MCF 10A (cell line): ENCODE data around the gene TMEM41A. TPM values are rescaled to one million over a fixed set of nuclear protein-coding genes. Genes with fewer than 3 reads are reported as not detected.

Source experiments
- BruUV-seq: library from RNA; stranded (reverse); fragments of 400-500 nt; replicated peaks from 2 replicates; lab custom pipeline; 2021; lab: Mats Ljungman, UMichigan
- CTCF ChIA-PET: fragments of 300-600 bp; sonication (Branson Sonifier 250); formaldehyde crosslinking; extraction: SDS; loops from one replicate; lab custom pipeline; 2021; ENCODE audit warnings: antibody characterized with exemption, inconsistent platforms; lab: Yijun Ruan, JAX
- POLR2A ChIA-PET: fragments of 300-600, 350-650 bp; sonication (Branson Sonifier 250); formaldehyde crosslinking; extraction: SDS; loops from one replicate; lab custom pipeline; 2020; ENCODE audit warnings: antibody characterized with exemption, inconsistent platforms; lab: Yijun Ruan, JAX
- DNase-seq: peaks from one replicate; pipeline ENCODE4 v3.0.0-alpha.2; 2018; ENCODE audit not compliant: unreplicated experiment
- H3K27ac Mint-ChIP-seq: one replicate; pipeline ENCODE4 v1.8.0; 2022; ENCODE audit warnings: mild to moderate bottlenecking, low read depth, mixed read lengths; ENCODE audit not compliant: unreplicated experiment
- H3K27me3 Mint-ChIP-seq: one replicate; pipeline ENCODE4 v1.8.0; 2022; ENCODE audit warnings: mixed read lengths; ENCODE audit not compliant: insufficient read depth, unreplicated experiment
- H3K36me3 Mint-ChIP-seq: one replicate; pipeline ENCODE4 v1.8.0; 2022; ENCODE audit warnings: mild to moderate bottlenecking, moderate library complexity, mixed read lengths; ENCODE audit not compliant: insufficient read depth, unreplicated experiment
- H3K4me1 Mint-ChIP-seq: one replicate; pipeline ENCODE4 v1.8.0; 2022; ENCODE audit warnings: mixed read lengths; ENCODE audit not compliant: insufficient read depth, unreplicated experiment
- H3K4me3 Mint-ChIP-seq: one replicate; pipeline ENCODE4 v1.8.0; 2022; ENCODE audit warnings: mild to moderate bottlenecking, moderate library complexity, mixed read lengths; ENCODE audit not compliant: unreplicated experiment
- H3K9me3 Mint-ChIP-seq: one replicate; pipeline ENCODE4 v1.8.0; 2022; ENCODE audit warnings: mixed read lengths; ENCODE audit not compliant: unreplicated experiment
- intact Hi-C: fragments of 100-400 bp; cut with micrococcal nuclease; formaldehyde crosslinking; loops from 2 replicates; pipeline ENCODE4 v1.14.1; 2022
- total RNA-seq: library from RNA; stranded (reverse); gene quantifications from 2 replicates; pipeline ENCODE4 v1.2.3, GENCODE V29; 2022
- TF ChIP-seq, protein P1 (sequence below): fragments of 200-600 bp; IDR thresholded peaks from one replicate; pipeline ENCODE4 v1.8.0; 2022; ENCODE audit warnings: antibody characterized with exemption, mild to moderate bottlenecking; ENCODE audit not compliant: unreplicated experiment

Gene TMEM41A
- total RNA-seq, 1 experiment from 2014 or later: 15.3 TPM

DNA sequence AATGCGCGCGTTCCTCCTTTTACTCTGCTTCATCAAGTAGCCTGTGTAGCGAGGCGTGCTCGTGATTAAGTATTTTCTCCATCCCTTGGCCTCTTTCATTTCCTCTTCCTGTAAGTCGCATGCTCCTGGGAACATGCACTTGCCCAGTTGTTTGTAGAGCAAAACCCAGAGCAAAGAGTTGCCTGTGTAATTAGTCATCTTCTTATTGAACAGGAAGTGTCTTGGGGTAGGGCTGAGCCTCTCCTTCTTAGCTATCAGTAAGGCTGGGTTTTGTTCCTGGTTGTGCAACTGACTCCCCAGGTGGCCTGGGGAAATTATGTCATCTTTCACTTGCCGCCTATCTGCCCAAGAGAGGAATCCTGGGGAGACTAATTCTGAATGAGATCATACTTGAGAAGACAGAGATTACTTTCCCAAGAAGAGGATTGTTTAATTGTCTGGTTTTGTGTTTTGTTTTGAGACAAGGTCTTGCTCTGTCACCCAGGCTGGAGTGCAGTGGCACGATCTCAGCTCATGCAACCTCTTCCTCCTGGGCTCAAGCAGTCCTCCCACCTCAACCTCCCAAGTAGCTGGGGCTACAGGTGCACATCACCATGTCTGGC lies 38.6 kb upstream of the TMEM41A start:
- ChIA-PET POLR2A (interaction anchor here (0.6 to 1.5 kb wide), 5 partner anchors 13 to 94 kb away, joined by 3 to 5 read pairs (median 3); partner anchors contain the start of gene SENP2), CTCF (no interaction called here)
- Mint-ChIP-seq H3K4me3 (peak overlapping the region; percentile 52), H3K36me3 (peaks cover 6% of the 10 kb centered on the region), H3K27ac (peak overlapping the region; percentile 73), H3K27me3 (no peaks in the 10 kb centered on the region), H3K9me3 (no peaks in the 10 kb centered on the region), H3K4me1 (peaks cover 8% of the 10 kb centered on the region)
- DNase-seq: peak; percentile 96
- no TSS peak for BruUV-seq
- TF ChIP-seq, protein P1, sequence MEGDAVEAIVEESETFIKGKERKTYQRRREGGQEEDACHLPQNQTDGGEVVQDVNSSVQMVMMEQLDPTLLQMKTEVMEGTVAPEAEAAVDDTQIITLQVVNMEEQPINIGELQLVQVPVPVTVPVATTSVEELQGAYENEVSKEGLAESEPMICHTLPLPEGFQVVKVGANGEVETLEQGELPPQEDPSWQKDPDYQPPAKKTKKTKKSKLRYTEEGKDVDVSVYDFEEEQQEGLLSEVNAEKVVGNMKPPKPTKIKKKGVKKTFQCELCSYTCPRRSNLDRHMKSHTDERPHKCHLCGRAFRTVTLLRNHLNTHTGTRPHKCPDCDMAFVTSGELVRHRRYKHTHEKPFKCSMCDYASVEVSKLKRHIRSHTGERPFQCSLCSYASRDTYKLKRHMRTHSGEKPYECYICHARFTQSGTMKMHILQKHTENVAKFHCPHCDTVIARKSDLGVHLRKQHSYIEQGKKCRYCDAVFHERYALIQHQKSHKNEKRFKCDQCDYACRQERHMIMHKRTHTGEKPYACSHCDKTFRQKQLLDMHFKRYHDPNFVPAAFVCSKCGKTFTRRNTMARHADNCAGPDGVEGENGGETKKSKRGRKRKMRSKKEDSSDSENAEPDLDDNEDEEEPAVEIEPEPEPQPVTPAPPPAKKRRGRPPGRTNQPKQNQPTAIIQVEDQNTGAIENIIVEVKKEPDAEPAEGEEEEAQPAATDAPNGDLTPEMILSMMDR: no peak
- intact Hi-C loops: no loop called here

DNA sequence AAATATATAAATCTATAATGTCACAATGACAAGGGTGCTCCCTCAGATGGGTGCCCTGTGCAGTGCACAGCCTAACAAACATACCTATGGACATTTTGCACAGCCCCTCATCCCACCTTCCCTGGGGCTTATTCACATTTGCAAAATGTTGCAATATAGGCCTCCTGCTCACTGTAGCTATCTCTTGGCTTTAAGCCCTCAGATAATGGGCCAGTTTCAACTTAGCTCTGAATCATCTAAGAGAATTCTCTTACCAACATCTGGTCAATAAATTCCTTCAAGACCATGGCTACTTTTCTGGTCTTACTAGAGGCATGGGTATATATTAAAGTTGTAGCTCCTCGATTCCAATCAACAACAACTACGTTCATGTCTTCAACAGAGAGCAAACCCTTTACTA lies 35.7 kb upstream of the TMEM41A start:
- intact Hi-C loops: no loop called here
- H3K27ac Mint-ChIP-seq: no peak overlapping the region
- no peaks in the 10 kb centered on the region for H3K27me3 Mint-ChIP-seq
- BruUV-seq: no TSS peak
- TF ChIP-seq, protein P1: no peak
- peaks cover 6% of the 10 kb centered on the region for H3K36me3 Mint-ChIP-seq
- H3K9me3 Mint-ChIP-seq: no peaks in the 10 kb centered on the region
- H3K4me1 Mint-ChIP-seq: peaks cover 8% of the 10 kb centered on the region
- ChIA-PET CTCF (interaction anchor here (0.5 to 2.2 kb wide), 7 partner anchors 17 to 794 kb away, joined by 3 to 10 read pairs (median 4); no protein-coding TSS in a partner anchor), POLR2A (interaction anchor here (0.7 to 1.5 kb wide), 3 partner anchors 11 to 51 kb away, joined by 3 to 4 read pairs (median 3); partner anchors contain the start of gene SENP2)
- DNase-seq: no peak
- no peak overlapping the region for H3K4me3 Mint-ChIP-seq

DNA sequence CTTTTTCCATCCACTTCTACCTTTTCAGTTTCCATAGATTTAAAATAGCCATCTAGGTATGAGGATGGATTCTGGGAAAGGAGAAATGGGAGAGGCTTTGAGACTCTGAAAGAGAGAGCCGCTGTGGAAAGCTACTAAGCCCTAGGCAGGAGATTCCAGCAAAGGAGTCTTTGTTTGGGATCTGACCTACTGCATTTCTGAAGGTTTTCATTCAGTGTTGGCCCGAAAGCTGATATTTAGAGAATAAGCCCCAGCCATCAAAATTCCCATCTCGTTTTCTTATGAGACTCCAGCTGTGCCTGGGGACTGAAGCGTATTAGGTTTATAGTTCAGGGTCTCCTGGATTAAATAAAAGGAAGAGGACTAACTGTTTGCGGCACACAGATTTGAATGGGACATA lies 34.1 kb upstream of the TMEM41A start:
- Mint-ChIP-seq H3K4me3 (no peak overlapping the region), H3K27me3 (no peaks in the 10 kb centered on the region), H3K36me3 (peaks cover 6% of the 10 kb centered on the region), H3K27ac (no peak overlapping the region), H3K4me1 (peaks cover 8% of the 10 kb centered on the region), H3K9me3 (no peaks in the 10 kb centered on the region)
- TF ChIP-seq, protein P1: no peak
- intact Hi-C loops: no loop called here
- BruUV-seq: no TSS peak
- DNase-seq: no peak
- ChIA-PET CTCF (interaction anchor here (0.6 to 2.2 kb wide), 2 partner anchors 25 to 54 kb away, joined by 3 to 10 read pairs; no protein-coding TSS in a partner anchor), POLR2A (interaction anchor here (1.4 kb wide), 1 partner anchor 9 kb away, joined by 4 read pairs; no protein-coding TSS in a partner anchor)

DNA sequence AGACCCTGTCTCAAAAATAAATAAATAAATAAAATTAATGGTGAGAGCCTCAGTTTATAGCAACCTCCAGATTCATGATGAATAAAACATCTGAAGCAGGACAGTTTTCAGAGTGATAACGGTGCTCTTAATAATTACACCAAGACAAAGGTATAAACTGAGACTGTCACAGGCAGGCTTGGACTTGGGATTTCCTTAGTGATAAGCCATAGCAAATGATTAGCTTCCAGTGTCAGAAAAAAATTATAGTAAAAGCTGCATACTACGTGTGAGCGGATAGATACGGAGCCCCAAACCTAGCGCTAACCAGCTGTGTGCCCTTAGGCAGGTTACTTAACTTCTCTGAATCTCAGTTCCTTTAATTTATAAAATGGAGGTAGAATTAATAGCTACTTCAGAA lies 32.0 kb upstream of the TMEM41A start:
- H3K36me3 Mint-ChIP-seq: peaks cover under 1% of the 10 kb centered on the region
- no peak for DNase-seq
- H3K4me1 Mint-ChIP-seq: no peaks in the 10 kb centered on the region
- H3K9me3 Mint-ChIP-seq: no peaks in the 10 kb centered on the region
- POLR2A ChIA-PET: no interaction called here
- H3K27ac Mint-ChIP-seq: no peak overlapping the region
- no TSS peak for BruUV-seq
- intact Hi-C loops: no loop called here
- H3K27me3 Mint-ChIP-seq: no peaks in the 10 kb centered on the region
- H3K4me3 Mint-ChIP-seq: no peak overlapping the region
- CTCF ChIA-PET: interaction anchor here (0.6 to 1.6 kb wide), 2 partner anchors 28 to 109 kb away, joined by 3 to 4 read pairs; no protein-coding TSS in a partner anchor
- TF ChIP-seq, protein P1: no peak
